ENCODE results near the gene NPHP4.
A peak's percentile ranks its signal among the peaks of the same experiment; 100 is the strongest.

Gene NPHP4

GRCh38 chr1:5982276-5982675 lies 9.9 kb downstream of the NPHP4 start:
- no peak overlapping the region for H3K27ac ChIP-seq
- ChIA-PET CTCF (no interaction called here), POLR2A (ENCODE audit: low non-redundant PET) (no interaction called here)
- no peak for TF ChIP-seq CTCF (conservative IDR thresholded peaks at IDR 0.05; ENCODE audit: low read depth)
- DNase-seq (ENCODE audit: low spot score) = no peak

DNA sequence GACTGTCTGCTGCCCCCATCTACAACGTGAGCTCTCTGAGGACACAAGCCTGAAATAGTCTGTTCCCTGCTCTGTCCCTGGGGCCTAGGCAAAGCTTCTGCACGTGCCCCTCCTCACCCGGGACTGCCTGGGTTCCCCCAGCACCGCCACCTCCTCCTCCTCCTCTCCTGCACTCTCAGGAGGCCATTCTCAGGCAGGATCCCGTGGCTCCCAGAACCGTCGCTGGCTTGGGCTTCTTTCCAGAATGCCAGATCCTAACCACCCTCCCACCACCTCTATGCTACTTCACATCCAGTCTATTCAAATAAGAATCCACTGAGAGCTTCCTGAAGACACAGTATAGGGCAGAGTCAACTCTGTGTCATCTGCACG lies 11.2 kb downstream of the NPHP4 start:
- DNase-seq (ENCODE audit: low spot score) = no peak
- TF ChIP-seq CTCF (conservative IDR thresholded peaks at IDR 0.05; ENCODE audit: low read depth) = no peak
- ChIA-PET CTCF (no interaction called here), POLR2A (ENCODE audit: low non-redundant PET) (no interaction called here)
- H3K27ac ChIP-seq = peak overlapping the region; percentile 38

- TF ChIP-seq CTCF (conservative IDR thresholded peaks at IDR 0.05; ENCODE audit: low read depth) = no peak
- peak overlapping the region; percentile 38 for H3K27ac ChIP-seq
- POLR2A ChIA-PET (ENCODE audit: low non-redundant PET) = no interaction called here
- no peak for DNase-seq (ENCODE audit: low spot score)
- CTCF ChIA-PET = no interaction called here
Measured at GRCh38 chr1:5980314-5981008, 11.8 kb downstream of the NPHP4 start.

DNA sequence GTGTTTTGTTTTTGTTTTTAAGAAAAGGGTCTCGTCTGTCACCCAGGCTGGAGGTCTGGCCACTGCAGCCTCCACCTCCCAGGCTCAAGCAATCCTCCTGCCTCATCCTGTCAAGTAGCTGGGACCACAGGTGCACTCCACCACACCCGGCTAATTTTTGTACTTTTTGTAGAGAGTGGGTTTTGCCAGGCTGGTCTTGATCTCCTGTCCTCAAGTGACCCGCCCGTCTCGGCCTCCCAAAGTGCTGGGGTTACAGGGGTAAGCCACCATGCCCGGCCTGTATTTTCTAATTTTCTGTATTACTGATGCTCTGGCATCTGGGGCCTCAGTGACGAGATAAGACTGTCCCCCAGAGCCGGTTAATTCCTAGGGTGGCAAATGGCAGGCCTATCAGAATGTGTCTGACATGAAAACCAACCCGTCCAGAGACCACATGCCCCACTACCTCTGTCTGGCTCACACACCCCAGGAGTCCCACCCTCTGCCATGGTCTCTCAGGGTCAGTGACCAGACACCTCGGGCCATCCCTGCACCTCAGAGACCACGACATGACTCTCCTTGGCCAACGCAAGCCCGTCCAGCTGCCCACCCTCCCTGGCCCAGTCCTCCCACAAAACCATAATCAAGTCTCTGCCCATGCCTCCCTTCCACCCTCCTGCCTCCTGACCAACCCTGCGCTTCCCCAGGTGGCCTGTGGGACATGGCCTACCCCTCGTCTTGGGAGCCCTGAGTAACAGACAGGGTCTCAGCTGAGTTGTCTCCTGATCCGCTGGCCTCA lies 12.5 kb downstream of the NPHP4 start:
- ChIA-PET POLR2A (ENCODE audit: low non-redundant PET) (no interaction called here), CTCF (no interaction called here)
- no peak for TF ChIP-seq CTCF (conservative IDR thresholded peaks at IDR 0.05; ENCODE audit: low read depth)
- no peak for DNase-seq (ENCODE audit: low spot score)
- peak overlapping the region; percentile 38 for H3K27ac ChIP-seq

- ChIA-PET POLR2A (ENCODE audit: low non-redundant PET) (no interaction called here), CTCF (no interaction called here)
- DNase-seq (ENCODE audit: low spot score) = no peak
- peak overlapping the region; percentile 38 for H3K27ac ChIP-seq
- no peak for TF ChIP-seq CTCF (conservative IDR thresholded peaks at IDR 0.05; ENCODE audit: low read depth)
Measured at GRCh38 chr1:5978452-5978851, 13.8 kb downstream of the NPHP4 start.

GRCh38 chr1:5977494-5978444 lies 14.5 kb downstream of the NPHP4 start:
- H3K27ac ChIP-seq = peak overlapping the region; percentile 38
- POLR2A ChIA-PET (ENCODE audit: low non-redundant PET) = no interaction called here
- DNase-seq (ENCODE audit: low spot score) = no peak
- no peak for TF ChIP-seq CTCF (conservative IDR thresholded peaks at IDR 0.05; ENCODE audit: low read depth)
- CTCF ChIA-PET = no interaction called here

Measured in RWPE1 (cell line).